ENCODE results near the gene RAB15.

RAB15 gene

DNA sequence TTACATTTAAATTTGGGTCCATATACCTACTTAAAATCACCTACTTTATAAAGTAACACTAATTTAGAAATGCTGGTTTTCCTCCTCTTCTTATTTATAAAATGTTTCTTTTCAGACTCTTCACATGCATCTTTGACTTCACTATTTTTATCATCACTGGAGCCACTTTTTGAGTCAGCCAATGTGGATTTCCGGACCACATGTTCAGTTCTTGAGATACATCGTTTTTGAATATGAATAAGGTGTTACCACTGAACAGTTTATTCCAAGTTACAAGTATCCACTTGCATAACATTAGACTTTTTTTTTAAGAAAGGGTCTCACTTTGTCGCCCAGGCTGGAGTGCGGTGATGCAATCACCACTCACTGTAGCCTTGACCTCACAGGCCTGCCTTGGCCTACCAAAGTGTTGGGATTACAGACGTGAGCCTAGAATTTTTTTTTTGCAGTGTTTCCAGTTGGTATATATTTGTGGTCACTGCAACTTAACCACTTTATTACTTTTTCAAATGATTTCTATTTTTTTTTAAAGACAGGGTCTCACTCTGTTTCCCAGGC is 20.3 kb upstream of the RAB15 start:
- H3K4me3 ChIP-seq, result no peak overlapping the region
- H3K27ac ChIP-seq, result peak overlapping the region in 3 of 21 experiments; percentile 6 to 22 (median 14)

DNA sequence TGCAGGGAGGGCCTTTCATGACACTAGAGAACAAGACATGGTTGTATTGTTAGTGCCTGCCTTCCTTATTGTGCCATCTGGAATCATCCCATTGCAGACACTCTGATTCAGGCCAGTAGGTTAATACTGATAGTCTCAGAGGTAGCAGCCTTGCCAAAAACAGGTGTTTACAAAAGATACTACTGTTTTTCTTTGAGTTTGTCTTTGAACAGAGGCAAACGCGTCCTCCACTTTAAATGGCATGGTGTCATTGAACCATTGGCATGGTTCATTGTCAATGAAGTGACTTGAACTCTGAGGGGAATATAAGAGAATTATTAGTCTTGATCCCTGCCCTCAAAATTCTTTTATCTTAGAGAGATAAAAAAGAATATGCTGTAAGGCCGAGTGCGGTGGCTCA is 18.8 kb upstream of the RAB15 start:
- peak overlapping the region in 2 of 21 experiments; percentile 13 for H3K27ac ChIP-seq
- H3K4me3 ChIP-seq, result no peak overlapping the region

DNA sequence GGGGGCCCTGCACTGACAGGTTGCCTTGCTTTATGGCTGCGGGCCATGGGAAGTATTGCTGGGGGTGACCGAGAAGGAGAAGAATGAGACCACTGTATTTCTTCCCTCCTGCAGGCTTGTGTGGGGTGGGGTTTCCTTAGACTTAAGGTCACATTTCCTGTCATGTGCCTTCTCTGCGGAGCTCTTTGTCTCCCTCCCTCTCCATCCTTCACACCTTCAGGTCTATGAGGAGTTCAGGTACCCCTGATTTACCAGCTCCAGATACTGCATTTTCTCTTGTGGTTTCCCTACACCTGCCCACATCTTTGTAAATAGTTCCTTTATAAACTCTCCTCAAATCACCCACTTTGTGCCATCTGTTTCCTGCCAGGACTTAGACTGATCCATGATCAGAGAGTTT is 18.2 kb upstream of the RAB15 start:
- H3K27ac ChIP-seq, result peak overlapping the region in 5 of 21 experiments; percentile 16 to 45 (median 38)
- no peak overlapping the region for H3K4me3 ChIP-seq

DNA sequence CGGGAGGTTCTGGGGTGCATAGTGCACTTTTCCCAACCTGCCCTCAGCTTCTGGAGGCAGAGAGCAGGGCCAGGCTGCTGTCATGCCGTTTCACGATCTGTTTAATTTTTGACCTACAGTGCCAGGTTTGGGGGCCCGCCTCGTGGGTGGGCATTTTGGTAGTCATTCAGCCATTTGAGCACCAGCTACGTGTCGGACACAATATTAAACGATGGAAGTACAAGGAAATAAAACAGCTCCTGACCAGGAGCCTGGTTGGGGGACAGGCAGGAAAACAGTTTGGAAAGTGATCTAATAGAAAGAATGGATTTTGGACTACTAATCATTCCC is 15.3 kb upstream of the RAB15 start:
- Histone ChIP-seq H3K27ac (peak overlapping the region; percentile 80 to 95 (median 87)), H3K4me3 (peak overlapping the region; percentile 53 to 84 (median 74))

DNA sequence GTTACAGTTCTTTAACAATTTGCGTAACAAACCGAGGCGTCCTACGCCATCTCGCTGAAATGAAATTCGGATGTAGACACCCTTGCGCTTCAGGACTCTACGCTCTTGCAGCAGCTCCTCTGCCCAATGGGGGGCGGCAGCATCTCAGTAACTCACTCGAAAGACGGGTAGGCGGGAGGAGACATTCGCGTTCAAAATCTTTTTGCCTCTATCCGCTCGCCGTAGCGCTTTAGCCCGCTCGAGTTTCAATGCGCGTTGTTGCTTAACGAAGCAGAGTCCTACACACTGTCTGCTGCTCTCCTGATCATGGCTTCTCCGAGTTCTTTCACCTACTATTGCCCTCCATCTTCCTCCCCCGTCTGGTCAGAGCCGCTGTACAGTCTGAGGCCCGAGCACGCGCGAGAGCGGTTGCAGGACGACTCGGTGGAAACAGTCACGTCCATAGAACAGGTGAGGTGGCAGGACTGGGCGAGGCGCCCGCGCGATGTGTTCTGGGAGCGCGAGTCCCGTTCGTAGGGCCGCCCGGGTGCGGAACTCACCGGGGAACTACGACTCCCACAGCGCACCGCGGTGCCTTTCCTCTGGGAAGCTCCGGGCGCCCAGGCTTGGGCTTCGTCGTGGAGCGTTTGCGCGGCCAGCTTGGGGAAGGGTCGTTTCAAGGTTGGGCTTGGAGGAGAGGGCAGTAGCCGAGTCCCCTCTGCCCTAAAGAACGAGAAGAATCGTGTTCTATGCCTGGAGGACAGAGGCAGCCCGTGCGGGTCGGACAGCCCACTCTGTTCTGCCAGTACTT is 14.7 kb upstream of the RAB15 start, which contains the start of gene FNTB:
FNTB (plus strand) TSS at position 248 of the 790 bp plus-strand sequence; CDS start at position 307, 59 bp downstream.
- H3K4me3 ChIP-seq, result peak within 1 kb of the TSS; percentile 53 to 84 (median 74)
- H3K27ac ChIP-seq, result peak within 1 kb of the TSS; percentile 80 to 95 (median 87)

DNA sequence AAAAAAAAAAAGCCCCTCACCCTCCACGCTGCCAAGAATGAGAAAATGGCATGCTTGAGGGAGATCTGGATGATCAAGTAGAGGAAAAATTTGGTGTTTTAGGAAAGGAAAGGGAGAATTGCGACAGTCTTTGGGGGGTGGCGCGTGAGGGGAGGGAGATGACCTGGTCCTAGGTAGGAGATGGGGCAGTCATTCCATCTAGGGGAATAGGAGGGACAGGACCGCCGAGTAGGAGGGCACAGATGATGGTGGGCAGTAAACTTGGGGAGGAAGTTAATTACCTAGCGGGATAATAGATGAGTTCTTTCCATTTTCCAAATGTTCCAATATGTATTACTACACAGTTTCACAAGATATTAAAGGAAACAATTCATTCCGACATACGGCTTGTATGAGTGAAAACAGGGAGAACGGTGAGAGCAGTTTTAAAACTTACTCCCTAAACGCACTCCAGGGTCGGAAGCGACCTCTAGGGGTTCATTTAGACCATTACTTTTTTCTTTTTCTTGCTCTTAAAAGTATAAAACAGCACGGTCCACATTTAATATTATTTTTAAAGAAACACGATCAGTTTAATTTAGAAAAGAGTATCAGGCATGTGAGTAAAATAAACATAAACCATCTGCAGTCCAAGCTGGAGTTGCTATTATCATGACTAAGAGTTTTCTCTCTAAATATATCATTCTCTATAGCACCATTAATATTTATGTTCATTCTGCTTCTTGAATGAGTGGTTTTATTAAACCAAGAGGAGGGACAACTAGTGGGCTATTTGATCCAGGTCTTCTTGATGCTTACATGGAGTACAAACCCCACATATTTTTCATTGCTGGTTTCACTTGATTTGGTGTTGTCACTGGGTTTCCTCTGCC is 11.5 kb upstream of the RAB15 start:
- H3K4me3 ChIP-seq, result no peak overlapping the region
- no peak overlapping the region for H3K27ac ChIP-seq

DNA sequence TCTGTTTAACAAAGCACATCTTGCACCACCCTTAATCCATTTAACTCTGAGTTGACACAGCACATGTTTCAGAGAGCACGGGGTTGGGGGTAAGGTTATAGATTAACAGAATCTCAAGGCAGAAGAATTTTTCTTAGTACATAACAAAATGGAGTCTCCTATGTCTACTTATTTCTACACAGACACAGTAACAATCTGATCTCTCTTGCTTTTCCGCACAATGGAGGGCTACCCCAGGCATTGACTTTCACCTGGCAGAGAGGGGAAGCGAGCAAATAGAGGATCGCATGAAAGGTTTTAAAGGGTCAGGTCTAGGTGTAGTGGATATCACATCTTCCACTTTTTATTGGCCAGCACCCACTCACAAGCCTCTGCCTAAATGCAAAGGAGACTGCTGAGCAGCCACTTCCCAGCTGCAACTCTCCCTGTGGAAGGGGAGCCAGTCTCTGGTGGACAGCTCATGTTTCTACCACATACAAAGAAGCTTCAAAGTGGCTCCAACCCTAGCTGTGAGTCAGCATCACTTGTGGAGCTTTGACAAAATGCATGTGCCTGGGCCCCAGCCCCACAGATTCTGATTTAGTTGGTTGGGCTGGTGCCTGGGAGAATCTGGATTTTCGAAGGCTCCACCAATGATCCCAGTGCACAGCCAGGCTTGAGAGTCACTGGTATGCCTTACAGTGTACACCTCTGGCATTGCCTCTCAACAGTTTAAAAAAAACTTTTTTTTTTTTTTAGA is 7.4 kb upstream of the RAB15 start:
- no peak overlapping the region for H3K27ac ChIP-seq
- H3K4me3 ChIP-seq, result no peak overlapping the region

DNA sequence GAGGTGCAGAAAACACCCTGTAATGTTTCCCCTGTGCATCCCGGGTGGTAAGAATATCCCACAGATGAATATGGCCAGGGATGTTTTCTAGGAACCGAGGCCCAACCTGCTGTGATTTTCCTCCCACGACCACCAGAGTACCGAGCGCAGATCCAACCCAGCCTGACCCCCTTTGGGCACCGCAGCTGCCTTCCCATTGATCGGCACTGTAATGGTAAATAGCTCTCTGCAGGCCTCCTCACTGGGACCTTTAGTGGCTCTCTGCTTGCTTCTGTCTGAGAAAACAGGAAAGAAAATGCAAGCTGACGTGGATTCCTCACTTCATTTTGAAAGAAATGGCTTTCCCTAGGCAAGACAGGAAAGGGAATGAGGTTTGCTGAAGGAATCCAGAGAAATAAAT is 2.4 kb upstream of the RAB15 start:
- no peak overlapping the region for H3K27ac ChIP-seq

DNA sequence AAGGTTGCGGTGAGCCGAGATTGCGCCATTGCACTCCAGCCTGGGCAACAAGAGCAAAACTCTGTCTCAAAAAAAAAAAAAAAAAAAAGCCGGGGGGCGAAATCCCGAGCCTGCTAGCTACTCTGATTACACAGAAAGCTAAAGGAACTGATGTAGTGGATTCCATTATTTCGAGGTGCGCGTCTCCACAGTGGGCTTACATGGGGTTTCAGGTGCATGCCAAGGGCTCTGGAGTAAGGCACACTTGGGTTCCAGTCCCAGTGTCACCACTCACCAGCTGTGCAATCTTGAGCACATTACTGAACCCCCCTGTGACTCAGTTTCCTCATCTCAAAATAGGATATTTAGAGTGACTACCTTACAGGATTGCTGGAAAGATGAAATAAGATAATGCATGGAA is 1.7 kb upstream of the RAB15 start:
- no peak overlapping the region for H3K27ac ChIP-seq
- H3K4me3 ChIP-seq, result no peak overlapping the region

More for the DNA sequence above, 2.4 kb upstream of the RAB15 start:
- no peak overlapping the region for H3K4me3 ChIP-seq

DNA sequence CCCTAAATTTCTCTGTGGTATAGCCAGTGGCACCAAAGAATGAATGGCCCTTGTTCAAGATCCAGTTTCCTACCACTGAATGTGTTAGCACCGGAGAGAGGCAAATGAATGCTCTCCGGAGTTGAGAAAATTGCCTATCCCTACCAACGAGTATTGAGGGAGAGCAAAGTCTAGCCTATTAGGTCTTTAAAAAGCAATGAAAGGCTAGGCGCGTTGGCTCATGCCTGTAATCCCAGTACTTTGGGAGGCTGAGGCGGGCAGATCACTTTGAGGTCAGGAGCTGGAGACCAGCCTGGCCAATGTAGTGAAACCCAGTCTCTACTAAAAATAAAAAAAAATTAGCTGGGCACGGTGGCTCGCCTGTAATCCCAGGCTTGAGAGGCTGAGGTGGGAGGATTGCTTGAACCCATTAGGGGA is 898 bp upstream of the RAB15 start:
- Histone ChIP-seq H3K27ac (no peak overlapping the region), H3K4me3 (peak overlapping the region in 1 of 7 experiments; percentile 58)

DNA sequence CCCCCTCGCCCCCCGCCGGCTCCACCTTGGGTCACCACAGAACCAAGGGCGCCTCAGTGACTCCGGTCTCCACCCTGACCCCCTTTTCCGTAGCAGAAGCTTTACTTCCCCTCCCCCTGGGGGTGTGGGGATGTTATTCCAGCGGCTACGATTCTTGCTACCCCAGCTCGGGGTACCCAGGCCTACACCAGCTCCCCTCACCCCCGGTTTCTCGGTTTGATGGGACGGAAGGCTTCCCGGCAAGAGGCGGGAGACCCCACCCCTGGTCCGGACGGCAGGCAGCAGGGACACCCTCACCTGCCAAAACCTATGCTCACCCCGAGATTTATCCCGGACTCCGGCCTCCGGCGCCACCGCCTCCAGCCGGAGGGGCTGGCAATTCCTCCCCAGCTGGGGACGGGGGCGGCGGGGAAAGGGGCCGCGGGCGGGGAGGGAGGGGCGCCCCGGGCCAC is 619 bp downstream of the RAB15 start:
- Histone ChIP-seq H3K27ac (peak overlapping the region in 12 of 21 experiments; percentile 2 to 77 (median 65)), H3K4me3 (peak overlapping the region; percentile 37 to 70 (median 61))

DNA sequence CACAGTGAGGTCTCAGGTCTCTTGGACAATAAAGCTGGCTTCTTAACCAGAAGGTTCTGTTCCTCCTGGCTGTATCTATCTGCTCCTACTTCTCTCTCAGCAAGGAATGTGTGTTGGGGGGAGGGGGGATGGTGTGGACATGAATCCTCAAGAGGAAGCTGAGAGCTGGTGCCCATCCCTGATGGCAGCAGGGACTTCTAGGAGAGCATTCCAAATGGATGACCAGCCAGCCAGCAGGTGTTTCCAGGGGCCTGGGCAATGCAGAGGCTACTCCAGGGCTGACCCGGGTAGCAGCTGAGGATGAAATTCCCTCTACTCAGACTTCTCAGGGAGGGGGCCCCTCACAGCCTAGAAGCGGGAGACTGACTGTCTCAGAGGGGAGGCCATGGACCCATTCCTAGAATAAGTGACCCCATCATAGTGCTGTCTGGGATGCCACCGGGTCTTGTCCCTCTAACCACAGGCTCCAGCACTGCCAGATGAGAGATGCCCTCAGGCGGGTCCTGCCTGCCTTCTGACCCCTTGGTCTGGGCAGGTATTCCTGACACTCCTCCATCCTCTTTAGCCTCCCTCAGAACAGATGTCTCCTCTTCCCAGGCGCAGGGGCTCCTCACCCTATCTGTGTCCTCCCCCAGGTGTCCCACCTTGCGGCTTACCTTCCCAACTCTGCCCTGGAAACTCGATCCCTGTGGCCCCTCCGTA is 1.2 kb downstream of the RAB15 start:
- Histone ChIP-seq H3K4me3 (peak overlapping the region; percentile 37 to 70 (median 61)), H3K27ac (peak overlapping the region in 6 of 21 experiments; percentile 63 to 77 (median 70))

DNA sequence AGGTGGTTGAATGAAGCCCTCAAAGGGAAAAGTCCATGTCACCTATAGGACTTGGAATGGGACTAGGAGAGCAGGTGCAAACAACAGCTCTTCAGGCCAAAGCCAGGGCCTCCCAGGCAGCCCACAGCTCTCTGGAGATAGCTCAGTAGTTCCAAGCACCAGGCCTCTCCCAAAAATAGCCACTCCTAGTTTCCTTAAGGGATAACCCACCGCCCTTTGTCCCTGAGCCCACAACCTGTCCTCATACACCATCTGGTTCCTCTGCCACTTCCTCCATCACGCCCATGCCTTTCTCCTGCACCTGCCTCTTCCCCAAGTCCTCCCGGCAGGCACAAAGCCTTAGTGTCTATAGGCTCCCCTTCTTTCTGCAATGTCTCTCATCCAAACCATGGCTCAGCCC is 2.1 kb downstream of the RAB15 start:
- Histone ChIP-seq H3K4me3 (no peak overlapping the region), H3K27ac (no peak overlapping the region)

DNA sequence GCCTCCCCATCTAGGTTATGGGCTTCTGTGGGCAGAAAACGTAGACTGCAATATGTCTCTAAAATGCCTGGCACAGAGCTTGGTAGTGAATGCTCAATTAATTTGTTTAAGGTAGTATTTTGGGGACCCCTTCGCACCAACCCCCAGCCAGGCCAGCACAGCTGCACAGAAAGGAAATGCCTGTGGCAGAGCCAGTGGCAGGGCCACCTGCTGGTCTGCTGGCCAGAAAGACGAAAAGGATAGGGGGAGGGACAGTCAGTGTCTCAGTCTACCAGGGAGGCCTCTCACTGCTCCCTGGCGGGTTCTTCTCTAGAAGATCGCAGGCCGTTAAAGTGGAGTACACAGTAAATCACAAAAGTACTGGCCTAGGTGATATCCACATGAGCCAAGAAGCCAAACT is 3.5 kb downstream of the RAB15 start:
- H3K4me3 ChIP-seq, result no peak overlapping the region
- H3K27ac ChIP-seq, result no peak overlapping the region

DNA sequence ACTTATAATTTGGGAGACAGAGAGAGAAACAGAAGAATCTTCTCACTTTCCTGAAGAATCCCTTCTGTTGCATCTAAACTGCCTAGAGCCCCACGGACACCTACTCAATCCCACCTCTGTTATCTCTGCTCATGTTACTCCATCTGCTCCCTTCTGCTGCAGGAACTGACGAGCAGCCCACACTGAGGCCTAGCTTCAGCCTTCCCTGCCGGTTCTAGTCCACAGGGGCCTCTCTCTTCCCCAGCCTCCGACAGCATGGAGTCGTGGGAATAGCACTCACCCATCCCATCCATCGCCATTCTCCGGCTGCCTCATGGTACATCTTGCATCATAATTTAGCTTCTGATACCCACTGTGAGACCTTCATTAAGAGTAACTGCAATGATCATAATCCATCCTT is 4.0 kb downstream of the RAB15 start:
- no peak overlapping the region for H3K27ac ChIP-seq
- no peak overlapping the region for H3K4me3 ChIP-seq

DNA sequence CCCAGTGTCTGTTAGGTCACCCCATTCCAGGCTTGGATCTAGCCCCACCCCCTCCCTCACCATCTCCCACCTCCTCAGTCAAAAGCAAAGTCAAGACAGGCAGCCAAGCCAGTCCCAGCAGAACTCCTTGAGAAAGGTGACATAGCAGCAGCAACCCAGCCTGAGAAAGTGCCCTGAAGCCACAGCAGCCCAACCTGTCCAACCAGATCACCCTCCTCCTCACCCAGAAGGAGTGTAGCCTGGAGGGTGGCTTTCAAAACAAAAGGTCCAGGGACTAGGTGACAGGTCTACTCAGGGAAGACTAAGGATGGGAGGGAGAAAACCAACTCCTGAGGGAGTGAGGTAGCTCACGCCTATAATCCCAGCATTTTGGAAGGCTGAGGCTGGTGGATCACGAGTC is 5.2 kb downstream of the RAB15 start:
- Histone ChIP-seq H3K4me3 (no peak overlapping the region), H3K27ac (no peak overlapping the region)

DNA sequence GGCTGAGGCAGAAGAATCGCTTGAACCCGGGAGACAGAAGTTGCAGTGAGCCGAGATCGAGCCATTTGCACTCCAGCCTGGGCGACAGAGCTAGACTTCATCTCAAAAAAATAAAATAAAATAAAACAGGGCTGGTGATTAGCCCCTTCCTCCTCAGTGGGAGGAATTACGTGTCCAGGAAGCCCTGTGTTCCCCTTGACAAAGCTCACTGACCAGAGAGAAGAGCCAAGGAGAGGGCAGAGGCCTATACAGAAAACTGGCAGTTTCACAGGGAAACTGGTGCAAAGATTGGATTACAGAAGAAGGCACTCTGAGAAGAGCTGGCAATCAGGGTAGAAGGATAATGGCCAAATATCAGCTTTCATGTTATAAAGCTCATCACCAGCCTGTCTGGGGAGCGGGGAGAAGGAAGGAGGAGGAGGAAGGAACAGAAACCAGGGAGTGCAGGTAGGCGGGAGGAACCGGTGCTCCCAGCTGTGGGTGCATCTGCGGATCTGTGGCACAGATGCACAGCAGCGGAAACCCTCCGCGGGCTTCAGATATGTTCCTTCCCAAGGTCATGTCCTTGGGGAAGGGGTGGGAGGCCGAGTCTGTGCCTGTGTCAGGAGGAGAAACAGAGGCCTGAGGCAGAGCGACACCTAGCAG is 6.7 kb downstream of the RAB15 start:
- H3K4me3 ChIP-seq, result no peak overlapping the region
- no peak overlapping the region for H3K27ac ChIP-seq

DNA sequence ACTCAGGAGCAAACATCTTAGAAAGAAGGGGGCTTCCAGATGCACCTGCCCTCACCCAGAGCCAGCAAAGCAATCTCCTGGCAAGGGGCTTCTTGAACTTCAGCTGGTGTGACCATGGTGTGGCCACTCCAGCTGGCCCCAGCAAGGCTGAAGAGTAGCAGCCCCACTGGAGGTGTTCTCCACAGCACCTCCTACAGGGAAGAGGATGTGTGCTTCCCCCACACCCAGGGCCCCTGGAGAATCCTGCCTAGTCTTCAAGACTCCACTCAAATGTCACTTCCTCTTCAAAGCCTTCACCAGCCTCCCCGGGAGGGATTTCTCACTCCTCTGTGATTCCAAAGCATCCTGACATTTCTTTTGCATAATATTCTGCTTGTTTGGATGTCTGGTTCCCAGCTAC is 8.5 kb downstream of the RAB15 start:
- Histone ChIP-seq H3K4me3 (no peak overlapping the region), H3K27ac (no peak overlapping the region)

Measured in skin epidermis (tissue), 12 donors.